Measurements from ENCODE around the gene STK16. TPM values are rescaled to one million over a fixed set of nuclear protein-coding genes. Genes with fewer than 3 reads are reported as not detected.
A peak's percentile ranks its signal among the peaks of the same experiment; 100 is the strongest.

STK16 gene
- total and polyA plus RNA-seq, 2 of the 13 experiments (the other 11 are each of a cell fraction or from before 2014, with no cell fraction given) = 28.0 to 50.9 TPM

- TF ChIP-seq FOXA1 (IDR thresholded peaks at IDR 0.05) (no peak), FOXA1 (CRISPR knock-in tag; IDR thresholded peaks at IDR 0.05) (peak; percentile 26; the same call in 1 of the 2 replicates), HNF1B (CRISPR knock-in tag; IDR thresholded peaks at IDR 0.05) (peak; percentile 68; the same call in 1 of the 2 replicates), KLF11 (CRISPR knock-in tag; IDR thresholded peaks at IDR 0.05) (peak; percentile 67; the same call in 1 of the 2 replicates), MIXL1 (CRISPR knock-in tag; IDR thresholded peaks at IDR 0.05) (peak; percentile 73), HOMEZ (CRISPR knock-in tag; IDR thresholded peaks at IDR 0.05; ENCODE audit: low read depth) (peak; percentile 49; the same call in 1 of the 2 replicates), RFXAP (CRISPR knock-in tag; IDR thresholded peaks at IDR 0.05; ENCODE audit: borderline replicate concordance) (peak; percentile 96), AHR (CRISPR knock-in tag; IDR thresholded peaks at IDR 0.05) (0 out of 2 replicates have a peak, but pooled peaks have one; percentile 79), ZNF766 (CRISPR knock-in tag; IDR thresholded peaks at IDR 0.05; ENCODE audit: borderline replicate concordance) (peak; percentile 74; the same call in 1 of the 2 replicates), RCOR2 (CRISPR knock-in tag; IDR thresholded peaks at IDR 0.05) (0 out of 2 replicates have a peak, but pooled peaks have one; percentile 37), ZNF558 (CRISPR knock-in tag; IDR thresholded peaks at IDR 0.05; ENCODE audit: borderline replicate concordance) (peak; percentile 75; the same call in 1 of the 2 replicates), SNRNP70 (IDR thresholded peaks at IDR 0.05; ENCODE audit: low read depth, low read length) (no peak), ZNF737 (CRISPR knock-in tag; IDR thresholded peaks at IDR 0.05; ENCODE audit: borderline replicate concordance) (no peak; the same call in 1 of the 2 replicates), ZNF501 (CRISPR knock-in tag; IDR thresholded peaks at IDR 0.05) (peak; percentile 95), PATZ1 (CRISPR knock-in tag; IDR thresholded peaks at IDR 0.05) (peak; percentile 92), SRSF9 (IDR thresholded peaks at IDR 0.05; ENCODE audit: borderline replicate concordance, insufficient read depth, low read depth, low read length, poor library complexity, severe bottlenecking) (no peak), ZHX1 (CRISPR knock-in tag; IDR thresholded peaks at IDR 0.05; ENCODE audit: low read depth) (0 out of 2 replicates have a peak, but pooled peaks have one; percentile 73), KMT2A (CRISPR knock-in tag; IDR thresholded peaks at IDR 0.05) (peak; percentile 80)
- TF ChIP-seq, protein P1, sequence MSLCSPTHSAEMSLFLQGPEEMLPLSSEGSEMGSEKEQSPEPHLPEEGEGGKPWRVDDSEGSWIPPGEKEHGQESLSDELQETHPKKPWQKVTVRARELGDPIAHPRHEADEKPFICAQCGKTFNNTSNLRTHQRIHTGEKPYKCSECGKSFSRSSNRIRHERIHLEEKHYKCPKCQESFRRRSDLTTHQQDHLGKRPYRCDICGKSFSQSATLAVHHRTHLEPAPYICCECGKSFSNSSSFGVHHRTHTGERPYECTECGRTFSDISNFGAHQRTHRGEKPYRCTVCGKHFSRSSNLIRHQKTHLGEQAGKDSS (CRISPR knock-in tag; IDR thresholded peaks at IDR 0.05; ENCODE audit: borderline replicate concordance, low read depth) = no peak; the same call in none of the 2 replicates
These were observed 26.3 kb upstream of the STK16 start, which contains the start of gene ABCB6 (continued) for GRCh38 chr2:219218732-219219701.
